Esophagus muscularis mucosa (tissue), 4 donors: ENCODE data around the gene HAGH. TPM values are rescaled to one million over a fixed set of nuclear protein-coding genes. Genes with fewer than 3 reads are reported as not detected.

ENCODE experiments used
- DNase-seq: peaks from one replicate; pipeline ENCODE4 v3.0.0-alpha.2; 2017; ENCODE audit errors: extremely low spot score
- H3K27ac ChIP-seq, 4 donors: fragments of 200-600 bp; sonication (generic); replicated peaks in 1 of 4; 1 replicate in 3 of 4; 2 replicates in 1 of 4; pipeline ENCODE4 v1.5.1; 2016 to 2019; ENCODE audit warnings: mild to moderate bottlenecking in 1 of 4
- H3K27me3 ChIP-seq, 4 donors: fragments of 200-600 bp; sonication (generic); one replicate each; pipeline versions ENCODE4 v1.5.1 to v1.6.0; 2016 to 2019
- H3K36me3 ChIP-seq, 4 donors: fragments of 200-600 bp; sonication (generic); one replicate each; pipeline ENCODE4 v1.5.1; 2016 to 2019
- H3K4me1 ChIP-seq, 4 donors: fragments of 200-600 bp; sonication (generic); one replicate each; pipeline ENCODE4 v1.5.1; 2016 to 2019
- H3K4me3 ChIP-seq, 4 donors: fragments of 200-600 bp; sonication (generic); 1 replicate in 2 of 4; 2 replicates in 2 of 4; pipeline ENCODE4 v1.5.1; 2016 to 2019; ENCODE audit warnings: mild to moderate bottlenecking in 4 of 4, moderate library complexity in 1 of 4
- H3K9me3 ChIP-seq, 4 donors: fragments of 200-600 bp; sonication (generic); 1 replicate in 3 of 4; 2 replicates in 1 of 4; pipeline ENCODE4 v1.5.1; 2016 to 2019
- EP300 ChIP-seq: sonication (generic); formaldehyde crosslinking; IDR thresholded peaks from one replicate; pipeline ENCODE4 v1.6.1; 2017; ENCODE audit warnings: antibody characterized with exemption
- POLR2A ChIP-seq: fragments of 450-650 bp; IDR thresholded peaks from one replicate; pipeline ENCODE4 v1.6.1; 2017; ENCODE audit warnings: antibody characterized with exemption, moderate library complexity, mild to moderate bottlenecking, low read depth
- POLR2AphosphoS5 ChIP-seq, 2 donors: sonication (generic); formaldehyde crosslinking; IDR thresholded peaks; one replicate each; pipeline ENCODE4 v1.6.1; 2017; ENCODE audit warnings: antibody characterized with exemption in 2 of 2
- WGBS: methylation state at CpG from one replicate; pipeline ENCODE4 v1.1.5; 2018; 5-methylcytosine and 5-hydroxymethylcytosine counted together
- intact Hi-C: fragments of 100-400 bp; cut with DNase I; formaldehyde crosslinking; loops from one replicate; pipeline ENCODE4 v1.15.1; 2023
- total RNA-seq, 4 donors: library from RNA; depleted of rRNA; stranded (reverse); fragments of >200 nt; gene quantifications; one replicate each; pipeline versions ENCODE4 v1.1.0 to v1.2.1, GENCODE V29; 2016
- TF ChIP-seq, protein P1 (sequence below), 3 experiments: fragments of 200-600 bp in 2 of 3; fragments of 450-650 bp in 1 of 3; sonication (generic) in 2 of 3; IDR thresholded peaks; one replicate each; pipeline ENCODE4 v1.5.1; 2017 to 2019; ENCODE audit warnings: antibody characterized with exemption in 3 of 3, mild to moderate bottlenecking in 2 of 3, moderate library complexity in 1 of 3

Gene HAGH
- total RNA-seq, 4 donors from 2014 or later: 148 to 264 (median 180) TPM

DNA sequence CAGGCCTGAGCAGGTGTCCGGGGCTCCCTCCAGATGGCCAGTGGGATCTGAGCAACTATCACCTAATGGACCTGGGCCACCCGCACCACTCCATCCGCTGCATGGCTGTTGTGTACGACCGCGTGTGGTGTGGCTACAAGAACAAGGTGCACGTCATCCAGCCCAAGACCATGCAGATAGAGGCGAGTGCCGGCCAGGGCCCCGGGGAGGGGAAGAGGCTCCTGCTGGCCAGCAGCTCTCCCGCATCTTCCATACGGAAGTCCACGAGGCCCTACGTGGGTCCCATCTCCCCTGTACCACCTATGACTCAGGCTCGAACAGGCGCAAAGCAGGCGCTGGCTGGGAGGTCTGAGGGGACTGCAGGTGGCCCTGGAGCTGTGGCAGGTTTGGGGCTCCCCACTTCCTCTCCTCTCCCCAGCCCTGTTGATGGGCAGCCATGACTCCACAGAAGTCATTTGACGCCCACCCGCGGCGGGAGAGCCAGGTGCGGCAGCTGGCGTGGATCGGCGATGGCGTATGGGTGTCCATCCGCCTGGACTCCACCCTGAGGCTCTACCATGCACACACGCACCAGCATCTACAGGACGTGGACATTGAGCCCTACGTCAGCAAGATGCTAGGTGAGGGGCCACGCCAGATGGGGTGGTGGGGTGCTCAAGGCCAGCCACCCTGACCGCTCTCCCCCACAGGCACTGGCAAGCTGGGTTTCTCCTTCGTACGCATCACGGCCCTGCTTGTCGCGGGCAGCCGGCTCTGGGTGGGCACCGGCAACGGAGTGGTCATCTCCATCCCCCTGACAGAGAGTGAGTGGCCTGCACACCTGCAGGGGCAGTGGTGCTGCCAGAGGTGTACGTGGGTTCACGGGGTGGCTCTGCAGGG lies 59.3 kb downstream of the HAGH start:
- Histone ChIP-seq H3K4me3 (no peak overlapping the region), H3K9me3 (no peaks in the 10 kb centered on the region), H3K27me3 (no peaks in the 10 kb centered on the region), H3K27ac (no peak overlapping the region), H3K4me1 (peaks cover 20 to 45% (median 39%) of the 10 kb centered on the region in 4 donors), H3K36me3 (peaks cover 44 to 76% (median 75%) of the 10 kb centered on the region in 4 donors)
- DNase-seq: no peak
- no peak for TF ChIP-seq POLR2AphosphoS5 (IDR thresholded peaks at IDR 0.05)
- TF ChIP-seq, protein P1, sequence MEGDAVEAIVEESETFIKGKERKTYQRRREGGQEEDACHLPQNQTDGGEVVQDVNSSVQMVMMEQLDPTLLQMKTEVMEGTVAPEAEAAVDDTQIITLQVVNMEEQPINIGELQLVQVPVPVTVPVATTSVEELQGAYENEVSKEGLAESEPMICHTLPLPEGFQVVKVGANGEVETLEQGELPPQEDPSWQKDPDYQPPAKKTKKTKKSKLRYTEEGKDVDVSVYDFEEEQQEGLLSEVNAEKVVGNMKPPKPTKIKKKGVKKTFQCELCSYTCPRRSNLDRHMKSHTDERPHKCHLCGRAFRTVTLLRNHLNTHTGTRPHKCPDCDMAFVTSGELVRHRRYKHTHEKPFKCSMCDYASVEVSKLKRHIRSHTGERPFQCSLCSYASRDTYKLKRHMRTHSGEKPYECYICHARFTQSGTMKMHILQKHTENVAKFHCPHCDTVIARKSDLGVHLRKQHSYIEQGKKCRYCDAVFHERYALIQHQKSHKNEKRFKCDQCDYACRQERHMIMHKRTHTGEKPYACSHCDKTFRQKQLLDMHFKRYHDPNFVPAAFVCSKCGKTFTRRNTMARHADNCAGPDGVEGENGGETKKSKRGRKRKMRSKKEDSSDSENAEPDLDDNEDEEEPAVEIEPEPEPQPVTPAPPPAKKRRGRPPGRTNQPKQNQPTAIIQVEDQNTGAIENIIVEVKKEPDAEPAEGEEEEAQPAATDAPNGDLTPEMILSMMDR (IDR thresholded peaks at IDR 0.05): no peak
- TF ChIP-seq POLR2A: no peak
- TF ChIP-seq EP300: no peak
- WGBS: 91% methylated on average over 31 of the region's 42 CpGs
- intact Hi-C loops: no loop called here

DNA sequence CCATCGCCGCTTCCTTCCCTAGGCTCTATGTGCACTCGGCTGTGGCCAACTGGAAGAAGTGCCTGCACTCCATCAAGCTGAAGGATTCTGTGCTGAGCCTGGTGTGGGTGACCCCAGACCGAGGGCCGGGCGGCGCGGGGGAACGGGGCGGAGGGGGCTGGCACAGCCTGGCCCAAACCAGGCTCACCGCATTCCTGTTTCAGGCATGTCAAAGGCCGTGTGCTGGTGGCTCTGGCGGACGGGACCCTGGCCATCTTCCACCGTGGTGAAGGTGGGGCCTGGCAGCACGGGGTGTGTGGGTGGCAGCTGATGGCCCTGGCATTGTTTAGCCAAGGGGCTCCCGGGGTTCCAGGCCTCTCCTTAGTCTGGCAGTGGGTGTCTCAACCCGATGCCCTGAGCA lies 59.9 kb downstream of the HAGH start:
- Histone ChIP-seq H3K4me3 (no peak overlapping the region), H3K9me3 (no peaks in the 10 kb centered on the region), H3K36me3 (peaks cover 50 to 83% (median 82%) of the 10 kb centered on the region in 4 donors), H3K4me1 (peaks cover 13 to 38% (median 33%) of the 10 kb centered on the region in 4 donors), H3K27ac (no peak overlapping the region), H3K27me3 (no peaks in the 10 kb centered on the region)
- DNase-seq: no peak
- TF ChIP-seq POLR2AphosphoS5 (IDR thresholded peaks at IDR 0.05): no peak
- TF ChIP-seq POLR2A: no peak
- TF ChIP-seq EP300: no peak
- TF ChIP-seq, protein P1 (IDR thresholded peaks at IDR 0.05): no peak
- intact Hi-C loops: no loop called here
- 95% methylated on average over 14 of the region's 18 CpGs for WGBS

DNA sequence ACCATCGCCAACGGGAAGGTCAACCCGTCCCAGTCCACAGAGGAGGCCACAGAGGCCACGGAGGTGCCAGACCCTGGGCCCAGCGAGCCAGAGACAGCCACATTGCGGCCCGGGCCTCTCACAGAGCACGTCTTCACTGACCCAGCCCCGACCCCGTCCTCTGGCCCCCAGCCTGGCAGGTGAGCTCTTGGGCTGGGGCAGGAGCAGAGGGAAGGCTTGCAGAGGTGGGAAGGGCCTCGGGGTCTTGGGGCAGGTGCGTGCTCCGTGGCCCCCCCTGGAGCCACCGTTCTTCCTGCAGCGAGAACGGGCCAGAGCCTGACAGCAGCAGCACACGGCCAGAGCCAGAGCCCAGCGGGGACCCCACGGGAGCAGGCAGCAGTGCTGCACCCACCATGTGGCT lies 60.4 kb downstream of the HAGH start:
- no peak for TF ChIP-seq EP300
- TF ChIP-seq, protein P1 (IDR thresholded peaks at IDR 0.05): no peak
- TF ChIP-seq POLR2AphosphoS5 (IDR thresholded peaks at IDR 0.05): no peak
- no peak for TF ChIP-seq POLR2A
- H3K27me3 ChIP-seq: no peaks in the 10 kb centered on the region
- intact Hi-C loops: no loop called here
- no peak overlapping the region for H3K4me3 ChIP-seq
- WGBS: 92% methylated on average over 13 of the region's 19 CpGs
- no peak for DNase-seq
- no peaks in the 10 kb centered on the region for H3K9me3 ChIP-seq
- peaks cover 11 to 35% (median 30%) of the 10 kb centered on the region in 4 donors for H3K4me1 ChIP-seq
- no peak overlapping the region for H3K27ac ChIP-seq
- peaks cover 51 to 88% (median 86%) of the 10 kb centered on the region in 4 donors for H3K36me3 ChIP-seq

DNA sequence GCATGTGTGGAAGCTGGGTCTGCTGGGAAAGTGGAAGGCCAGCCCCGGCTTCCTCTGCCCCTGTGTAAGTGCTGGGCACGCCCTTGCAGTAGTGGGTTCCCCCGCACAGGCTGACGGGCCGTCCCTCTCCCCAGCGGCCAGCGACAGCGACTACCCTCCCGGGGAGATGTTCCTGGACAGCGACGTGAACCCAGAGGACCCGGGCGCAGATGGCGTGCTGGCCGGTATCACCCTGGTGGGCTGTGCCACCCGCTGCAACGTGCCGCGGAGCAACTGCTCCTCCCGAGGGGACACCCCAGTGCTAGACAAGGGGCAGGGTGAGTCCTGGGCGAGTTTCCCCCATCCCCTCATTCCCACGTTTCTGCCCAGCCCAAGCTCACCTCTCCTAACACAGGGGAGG lies 60.8 kb downstream of the HAGH start:
- Histone ChIP-seq H3K36me3 (peaks cover 51 to 92% (median 90%) of the 10 kb centered on the region in 4 donors), H3K4me3 (no peak overlapping the region), H3K27ac (no peak overlapping the region), H3K4me1 (peaks cover 11 to 34% (median 29%) of the 10 kb centered on the region in 4 donors), H3K9me3 (no peaks in the 10 kb centered on the region), H3K27me3 (no peaks in the 10 kb centered on the region)
- intact Hi-C loops: no loop called here
- WGBS: 92% methylated on average over 20 of the region's 22 CpGs
- TF ChIP-seq EP300 (no peak), POLR2AphosphoS5 (IDR thresholded peaks at IDR 0.05) (no peak)
- DNase-seq: no peak

DNA sequence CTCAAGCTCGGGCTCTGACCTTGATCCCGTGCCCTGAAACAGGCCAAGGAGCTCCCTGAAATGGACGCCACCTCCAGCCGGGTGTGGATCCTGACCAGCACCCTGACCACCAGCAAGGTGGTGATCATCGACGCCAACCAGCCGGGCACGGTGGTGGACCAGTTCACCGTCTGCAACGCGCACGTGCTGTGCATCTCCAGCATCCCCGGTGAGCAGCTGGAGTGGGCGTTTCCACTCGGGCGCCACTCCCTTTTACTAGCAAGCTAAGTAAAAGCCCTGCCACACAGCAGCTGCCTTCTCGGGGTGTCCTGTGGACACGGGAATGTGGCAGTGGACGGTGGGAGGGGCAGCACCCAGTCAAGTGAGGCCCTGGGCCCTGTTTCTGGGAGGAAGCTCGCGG lies 61.7 kb downstream of the HAGH start:
- no peak overlapping the region for H3K4me3 ChIP-seq
- H3K9me3 ChIP-seq: no peaks in the 10 kb centered on the region
- H3K27me3 ChIP-seq: no peaks in the 10 kb centered on the region
- H3K36me3 ChIP-seq: peaks cover 51 to 100% (median 99%) of the 10 kb centered on the region in 4 donors
- intact Hi-C loops: no loop called here
- TF ChIP-seq EP300 (no peak), POLR2AphosphoS5 (IDR thresholded peaks at IDR 0.05) (no peak), POLR2A (no peak)
- TF ChIP-seq, protein P1 (IDR thresholded peaks at IDR 0.05): no peak
- 92% methylated on average over 20 of the region's 21 CpGs for WGBS
- no peak for DNase-seq
- H3K4me1 ChIP-seq: peaks cover 3 to 25% (median 20%) of the 10 kb centered on the region in 4 donors
- H3K27ac ChIP-seq: no peak overlapping the region
